ACC112 (cell line): ENCODE results near the gene CSNK1G2.
A peak's percentile ranks its signal among the peaks of the same experiment; 100 is the strongest.

Experiments
- H2AFZ ChIP-seq: fragments of 200-600 bp; sonication (generic); one replicate; pipeline ENCODE4 v1.6.0; 2017; ENCODE audit warnings: antibody characterized with exemption, low read length; ENCODE audit not compliant: unreplicated experiment
- H3K27ac ChIP-seq: fragments of 200-600 bp; sonication (generic); 2 replicates; pipeline ENCODE4 v1.5.1; 2014; ENCODE audit warnings: low read depth, mild to moderate bottlenecking, antibody characterized with exemption, low read length, moderate library complexity
- H3K27me3 ChIP-seq: fragments of 200-600 bp; sonication (generic); 2 replicates; pipeline ENCODE4 v1.6.1; 2014; ENCODE audit warnings: mild to moderate bottlenecking, antibody characterized with exemption, low read length, moderate library complexity, mixed read lengths; ENCODE audit not compliant: insufficient read depth
- H3K36me3 ChIP-seq: fragments of 200-600 bp; sonication (generic); 2 replicates; pipeline ENCODE4 v1.6.1; 2016; ENCODE audit warnings: mild to moderate bottlenecking, antibody characterized with exemption, low read length, moderate library complexity, mixed read lengths; ENCODE audit not compliant: insufficient read depth
- H3K4me1 ChIP-seq: fragments of 200-600 bp; sonication (generic); one replicate; pipeline ENCODE4 v1.6.1; 2016; ENCODE audit warnings: low read length, mixed read lengths; ENCODE audit not compliant: insufficient read depth, unreplicated experiment, control insufficient read depth
- H3K4me3 ChIP-seq: fragments of 200-600 bp; sonication (generic); 2 replicates; pipeline ENCODE4 v1.5.1; 2014; ENCODE audit warnings: mild to moderate bottlenecking, low read depth, low read length
- H3K79me2 ChIP-seq: fragments of 200-600 bp; sonication (generic); one replicate; pipeline ENCODE4 v1.6.0; 2016; ENCODE audit warnings: low read length; ENCODE audit not compliant: control insufficient read depth, unreplicated experiment, insufficient read depth

Gene CSNK1G2

GRCh38 chr19:1941146-1942077, at the start of gene CSNK1G2:
TSS of gene CSNK1G2 (plus strand) at chr19:1941172. CDS start at chr19:1969773, 28,601 bp downstream.
- no peaks in the 10 kb centered on the region for H3K36me3 ChIP-seq
- peaks cover 41% of the 10 kb centered on the region for H3K79me2 ChIP-seq
- peaks cover 5% of the 10 kb centered on the region for H3K4me1 ChIP-seq
- H3K27ac ChIP-seq: peak within 1 kb of the TSS; percentile 93
- no peaks in the 10 kb centered on the region for H3K27me3 ChIP-seq
- peak within 1 kb of the TSS; percentile 83 for H2AFZ ChIP-seq
- H3K4me3 ChIP-seq: peak within 1 kb of the TSS; percentile 87

GRCh38 chr19:1893791-1894190, 47.2 kb upstream of the CSNK1G2 start:
- H2AFZ ChIP-seq: no peak overlapping the region
- H3K79me2 ChIP-seq: no peaks in the 10 kb centered on the region
- H3K4me1 ChIP-seq: no peaks in the 10 kb centered on the region
- no peak overlapping the region for H3K4me3 ChIP-seq
- no peak overlapping the region for H3K27ac ChIP-seq
- H3K27me3 ChIP-seq: no peaks in the 10 kb centered on the region
- H3K36me3 ChIP-seq: no peaks in the 10 kb centered on the region

GRCh38 chr19:1896508-1896907, 44.5 kb upstream of the CSNK1G2 start:
- no peaks in the 10 kb centered on the region for H3K4me1 ChIP-seq
- no peak overlapping the region for H3K4me3 ChIP-seq
- H2AFZ ChIP-seq: no peak overlapping the region
- H3K79me2 ChIP-seq: no peaks in the 10 kb centered on the region
- H3K36me3 ChIP-seq: no peaks in the 10 kb centered on the region
- no peaks in the 10 kb centered on the region for H3K27me3 ChIP-seq
- H3K27ac ChIP-seq: no peak overlapping the region

GRCh38 chr19:1901940-1902404, 39.0 kb upstream of the CSNK1G2 start:
- Histone ChIP-seq H3K4me1 (peaks cover 3% of the 10 kb centered on the region), H3K27ac (no peak overlapping the region), H2AFZ (no peak overlapping the region), H3K27me3 (no peaks in the 10 kb centered on the region), H3K79me2 (peaks cover 6% of the 10 kb centered on the region), H3K36me3 (no peaks in the 10 kb centered on the region), H3K4me3 (no peak overlapping the region)

GRCh38 chr19:1902923-1903322, 38.0 kb upstream of the CSNK1G2 start:
- H3K27ac ChIP-seq: no peak overlapping the region
- H3K4me1 ChIP-seq: peaks cover 3% of the 10 kb centered on the region
- no peak overlapping the region for H3K4me3 ChIP-seq
- H3K79me2 ChIP-seq: peaks cover 15% of the 10 kb centered on the region
- no peaks in the 10 kb centered on the region for H3K36me3 ChIP-seq
- no peaks in the 10 kb centered on the region for H3K27me3 ChIP-seq
- no peak overlapping the region for H2AFZ ChIP-seq

- Histone ChIP-seq H3K4me1 (peaks cover 3% of the 10 kb centered on the region), H3K27ac (no peak overlapping the region), H3K36me3 (no peaks in the 10 kb centered on the region), H3K79me2 (peaks cover 27% of the 10 kb centered on the region), H3K27me3 (no peaks in the 10 kb centered on the region), H3K4me3 (peak overlapping the region; percentile 53), H2AFZ (peak overlapping the region; percentile 2)
Observed at GRCh38 chr19:1904860-1905109, 36.2 kb upstream of the CSNK1G2 start.

- peak within 1 kb of the TSS; percentile 58 for H3K27ac ChIP-seq
- H3K27me3 ChIP-seq: no peaks in the 10 kb centered on the region
- H2AFZ ChIP-seq: peak within 1 kb of the TSS; percentile 78
- H3K4me1 ChIP-seq: peaks cover 6% of the 10 kb centered on the region
- peaks cover 32% of the 10 kb centered on the region for H3K79me2 ChIP-seq
- no peaks in the 10 kb centered on the region for H3K36me3 ChIP-seq
- peak within 1 kb of the TSS; percentile 75 for H3K4me3 ChIP-seq
Observed at GRCh38 chr19:1905110-1905862, 35.7 kb upstream of the CSNK1G2 start, which contains the start of the genes ADAT3 and SCAMP4. TSS of gene ADAT3 (plus strand) at chr19:1905399. CDS start at chr19:1912048, 6,649 bp downstream. TSS of gene SCAMP4 (plus strand) at chr19:1905399. CDS start at chr19:1915020, 9,621 bp downstream.

- Histone ChIP-seq H3K27me3 (no peaks in the 10 kb centered on the region), H3K4me1 (peaks cover 6% of the 10 kb centered on the region), H3K36me3 (no peaks in the 10 kb centered on the region), H3K4me3 (peak overlapping the region; percentile 75), H3K27ac (peak overlapping the region; percentile 58), H3K79me2 (peaks cover 34% of the 10 kb centered on the region), H2AFZ (peak overlapping the region; percentile 78)
Observed at GRCh38 chr19:1905863-1906375, 35.1 kb upstream of the CSNK1G2 start.

GRCh38 chr19:1906985-1907562, 33.9 kb upstream of the CSNK1G2 start:
- Histone ChIP-seq H3K4me3 (no peak overlapping the region), H3K27me3 (no peaks in the 10 kb centered on the region), H3K36me3 (no peaks in the 10 kb centered on the region), H3K4me1 (peaks cover 6% of the 10 kb centered on the region), H3K79me2 (peaks cover 38% of the 10 kb centered on the region), H3K27ac (no peak overlapping the region), H2AFZ (no peak overlapping the region)

GRCh38 chr19:1907563-1908363, 33.2 kb upstream of the CSNK1G2 start:
- Histone ChIP-seq H3K4me3 (no peak overlapping the region), H3K36me3 (no peaks in the 10 kb centered on the region), H3K4me1 (peaks cover 6% of the 10 kb centered on the region), H3K27me3 (no peaks in the 10 kb centered on the region), H3K27ac (no peak overlapping the region), H2AFZ (no peak overlapping the region), H3K79me2 (peaks cover 44% of the 10 kb centered on the region)
